ENCODE data around the gene A2ML1. TPM values are rescaled to one million over a fixed set of nuclear protein-coding genes. Genes with fewer than 3 reads are reported as not detected.

The A2ML1 gene
- total RNA-seq, 4 donors from 2014 or later, result 0.11 to 1.2 TPM; not detected in 2

GRCh38 chr12:8909752-8910151 is 87.3 kb downstream of the A2ML1 start:
- H3K27ac ChIP-seq (replicated peaks in 1 of 4), result no peak overlapping the region
- intact Hi-C loops (cut with DNase I), result loop anchor here (5.0 kb wide), 1 partner anchor 222 kb away; no protein-coding TSS in a partner anchor
- H3K36me3 ChIP-seq, result no peaks in the 10 kb centered on the region
- DNase-seq (ENCODE audit: extremely low spot score), result no peak
- no peaks in the 10 kb centered on the region for H3K27me3 ChIP-seq
- TF ChIP-seq EP300 (IDR thresholded peaks at IDR 0.05) (no peak), POLR2AphosphoS5 (IDR thresholded peaks at IDR 0.05) (no peak), POLR2A (IDR thresholded peaks at IDR 0.05; ENCODE audit: low read depth) (no peak)
- TF ChIP-seq, protein P1, sequence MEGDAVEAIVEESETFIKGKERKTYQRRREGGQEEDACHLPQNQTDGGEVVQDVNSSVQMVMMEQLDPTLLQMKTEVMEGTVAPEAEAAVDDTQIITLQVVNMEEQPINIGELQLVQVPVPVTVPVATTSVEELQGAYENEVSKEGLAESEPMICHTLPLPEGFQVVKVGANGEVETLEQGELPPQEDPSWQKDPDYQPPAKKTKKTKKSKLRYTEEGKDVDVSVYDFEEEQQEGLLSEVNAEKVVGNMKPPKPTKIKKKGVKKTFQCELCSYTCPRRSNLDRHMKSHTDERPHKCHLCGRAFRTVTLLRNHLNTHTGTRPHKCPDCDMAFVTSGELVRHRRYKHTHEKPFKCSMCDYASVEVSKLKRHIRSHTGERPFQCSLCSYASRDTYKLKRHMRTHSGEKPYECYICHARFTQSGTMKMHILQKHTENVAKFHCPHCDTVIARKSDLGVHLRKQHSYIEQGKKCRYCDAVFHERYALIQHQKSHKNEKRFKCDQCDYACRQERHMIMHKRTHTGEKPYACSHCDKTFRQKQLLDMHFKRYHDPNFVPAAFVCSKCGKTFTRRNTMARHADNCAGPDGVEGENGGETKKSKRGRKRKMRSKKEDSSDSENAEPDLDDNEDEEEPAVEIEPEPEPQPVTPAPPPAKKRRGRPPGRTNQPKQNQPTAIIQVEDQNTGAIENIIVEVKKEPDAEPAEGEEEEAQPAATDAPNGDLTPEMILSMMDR (IDR thresholded peaks at IDR 0.05), result no peak
- no peak overlapping the region for H3K4me3 ChIP-seq
- H3K4me1 ChIP-seq, result peaks cover 13 to 29% (median 22%) of the 10 kb centered on the region in 4 donors
- H3K9me3 ChIP-seq, result no peaks in the 10 kb centered on the region
- 80% methylated on average over 5 of the region's 5 CpGs for WGBS

DNA sequence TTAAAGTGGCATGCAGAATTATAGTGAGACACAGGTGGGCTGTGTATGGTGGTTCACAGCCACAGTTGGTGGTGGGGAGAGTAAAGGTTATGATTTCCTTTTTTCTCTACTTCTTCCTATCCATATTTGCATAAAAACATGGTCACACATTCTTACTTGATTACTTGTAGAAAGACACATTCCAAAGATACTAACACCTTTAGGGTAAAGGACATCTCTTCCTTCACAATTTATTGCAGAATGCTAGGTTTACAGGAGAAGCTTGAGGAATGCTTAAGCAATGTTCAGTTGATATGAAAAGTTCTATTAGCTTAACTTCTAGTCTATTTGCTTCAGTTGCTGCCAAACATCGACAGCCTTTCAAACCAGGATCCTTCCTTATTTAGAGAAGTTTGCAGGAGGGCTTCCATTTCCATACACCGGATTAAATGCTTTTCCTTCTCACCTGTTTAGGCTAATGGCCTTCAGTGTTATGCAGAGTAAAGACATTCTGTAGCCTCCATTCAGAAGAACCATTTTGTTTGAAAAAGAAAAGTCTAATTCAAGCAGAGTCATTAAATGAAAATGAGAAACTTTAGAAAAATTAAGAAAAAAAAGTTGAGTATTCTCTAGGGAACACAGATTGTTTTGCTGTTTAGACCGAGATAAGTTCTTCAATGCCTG is 89.3 kb downstream of the A2ML1 start:
- Histone ChIP-seq H3K27me3 (no peaks in the 10 kb centered on the region), H3K27ac (replicated peaks in 1 of 4) (peak overlapping the region in 1 of 4 donors; percentile 16), H3K9me3 (no peaks in the 10 kb centered on the region), H3K36me3 (no peaks in the 10 kb centered on the region), H3K4me3 (no peak overlapping the region), H3K4me1 (peaks cover 21 to 36% (median 34%) of the 10 kb centered on the region in 4 donors)
- DNase-seq (ENCODE audit: extremely low spot score), result no peak
- TF ChIP-seq EP300 (IDR thresholded peaks at IDR 0.05) (no peak), POLR2A (IDR thresholded peaks at IDR 0.05; ENCODE audit: low read depth) (no peak), POLR2AphosphoS5 (IDR thresholded peaks at IDR 0.05) (no peak)
- TF ChIP-seq, protein P1 (IDR thresholded peaks at IDR 0.05), result no peak
- intact Hi-C loops (cut with DNase I), result no loop called here
- WGBS, result 70% methylated on average over 3 of the region's 3 CpGs

GRCh38 chr12:8912914-8913313 is 90.5 kb downstream of the A2ML1 start:
- intact Hi-C loops (cut with DNase I), result no loop called here
- TF ChIP-seq, protein P1 (IDR thresholded peaks at IDR 0.05), result peak in 1 of 3 experiments; percentile 23
- TF ChIP-seq POLR2A (IDR thresholded peaks at IDR 0.05; ENCODE audit: low read depth), result no peak
- TF ChIP-seq EP300 (IDR thresholded peaks at IDR 0.05), result no peak
- no peak for TF ChIP-seq POLR2AphosphoS5 (IDR thresholded peaks at IDR 0.05)
- no peaks in the 10 kb centered on the region for H3K27me3 ChIP-seq
- peaks cover 21 to 42% (median 35%) of the 10 kb centered on the region in 4 donors for H3K4me1 ChIP-seq
- H3K9me3 ChIP-seq, result no peaks in the 10 kb centered on the region
- peak overlapping the region in 2 of 4 donors; percentile 62 to 81 for H3K4me3 ChIP-seq
- H3K27ac ChIP-seq (replicated peaks in 1 of 4), result peak overlapping the region; percentile 91 to 94 (median 91)
- no peaks in the 10 kb centered on the region for H3K36me3 ChIP-seq
- WGBS, result 34% methylated on average over 9 of the region's 9 CpGs
- no peak for DNase-seq (ENCODE audit: extremely low spot score)

DNA sequence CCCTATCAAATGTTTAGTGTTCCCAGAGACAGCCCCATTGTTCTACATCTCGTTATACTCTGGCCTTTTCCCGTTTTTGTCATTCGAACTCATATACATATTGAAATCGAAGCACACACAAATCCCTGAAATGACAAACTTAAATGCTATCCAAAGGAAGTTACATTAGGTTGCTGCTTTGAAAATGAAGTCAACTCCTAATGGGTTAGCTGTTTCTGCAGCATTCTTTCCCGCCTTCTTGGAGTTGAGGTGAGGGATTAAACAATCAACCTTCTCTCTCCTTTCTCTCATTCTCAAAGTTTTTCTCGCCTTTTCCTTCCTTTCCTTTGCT is 91.2 kb downstream of the A2ML1 start:
- Histone ChIP-seq H3K27me3 (no peaks in the 10 kb centered on the region), H3K36me3 (peaks cover 0 to 6% (median 3%) of the 10 kb centered on the region in 4 donors), H3K27ac (replicated peaks in 1 of 4) (peak overlapping the region; percentile 91 to 94 (median 91)), H3K4me1 (peaks cover 21 to 42% (median 35%) of the 10 kb centered on the region in 4 donors), H3K9me3 (no peaks in the 10 kb centered on the region), H3K4me3 (peak overlapping the region; percentile 62 to 81 (median 79))
- intact Hi-C loops (cut with DNase I), result no loop called here
- TF ChIP-seq POLR2AphosphoS5 (IDR thresholded peaks at IDR 0.05) (no peak), EP300 (IDR thresholded peaks at IDR 0.05) (no peak), POLR2A (IDR thresholded peaks at IDR 0.05; ENCODE audit: low read depth) (no peak)
- TF ChIP-seq, protein P1 (IDR thresholded peaks at IDR 0.05), result no peak
- 14% methylated on average over 6 of the region's 6 CpGs for WGBS
- no peak for DNase-seq (ENCODE audit: extremely low spot score)
